ENCODE measurements around the gene EPHA4.

The EPHA4 gene

DNA sequence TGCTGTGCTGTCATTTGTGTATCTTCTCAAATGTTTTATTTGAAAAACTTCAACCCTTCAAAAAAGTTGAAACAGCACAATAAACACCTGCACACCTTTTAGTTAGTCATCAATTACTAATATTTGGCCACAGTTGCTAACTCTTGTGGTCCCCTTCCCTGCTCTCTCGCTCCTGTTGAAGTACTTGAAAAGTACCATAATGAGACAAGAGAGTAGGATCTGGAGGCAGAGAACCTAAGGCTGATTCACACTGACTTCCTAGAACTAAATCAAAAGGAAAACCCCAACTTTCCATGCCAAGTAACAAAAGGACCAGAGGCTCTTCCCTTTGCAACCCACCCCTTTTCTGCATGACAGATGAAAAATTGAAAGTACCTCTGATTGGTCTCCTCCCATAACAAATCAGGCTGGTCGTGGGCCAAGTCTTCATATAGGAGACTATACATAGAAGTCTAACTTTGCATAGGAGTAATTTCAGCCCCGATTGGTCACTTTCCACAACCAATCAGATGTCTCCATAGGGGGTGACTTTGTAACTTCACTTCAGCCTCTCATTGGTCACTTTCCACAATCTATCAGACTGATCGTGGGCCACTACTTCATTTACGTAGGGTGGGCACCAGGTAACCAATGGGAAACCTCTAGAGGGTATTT is 179.7 kb downstream of the EPHA4 start:
- no peak for DNase-seq (ENCODE audit: low spot score)

DNA sequence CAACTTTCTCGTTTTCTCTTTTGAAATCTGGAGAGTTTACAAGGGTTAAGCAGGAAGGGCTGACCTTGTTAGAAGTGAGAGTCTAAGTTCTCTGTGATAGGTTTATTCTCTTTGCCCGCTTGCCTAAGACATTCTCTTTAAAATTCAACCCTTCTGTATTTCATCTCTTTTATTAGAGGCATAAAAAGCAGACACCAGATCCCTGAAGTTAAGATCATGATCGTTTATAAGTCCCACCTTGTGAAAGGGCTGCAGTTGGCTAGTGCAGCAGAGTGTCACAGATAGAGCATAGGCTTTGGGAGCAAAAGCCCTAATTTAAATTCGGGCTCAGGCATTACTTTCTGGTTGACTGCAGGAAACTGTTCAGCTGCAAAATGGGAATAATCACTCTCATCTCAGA is 181.2 kb downstream of the EPHA4 start:
- no peak for DNase-seq (ENCODE audit: low spot score)

DNA sequence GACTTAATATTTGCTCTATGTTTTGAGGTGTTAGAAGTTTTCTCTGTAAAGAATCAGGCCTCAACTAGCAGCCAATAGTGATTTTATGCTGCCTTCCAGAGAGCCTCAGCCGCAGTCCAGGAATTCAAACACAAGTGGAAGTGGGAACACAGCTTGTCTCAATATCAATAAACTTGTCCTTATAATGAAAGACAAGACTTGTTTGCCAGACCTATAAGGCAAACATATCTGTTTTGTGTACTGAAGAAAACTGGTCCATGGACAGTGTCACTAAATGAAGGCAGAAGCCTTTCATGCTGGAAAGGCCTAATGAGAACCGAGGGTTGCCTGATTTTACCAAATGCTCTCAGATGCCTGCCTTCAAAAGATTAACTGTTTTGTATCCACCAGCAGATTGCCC is 182.2 kb downstream of the EPHA4 start:
- no peak for DNase-seq (ENCODE audit: low spot score)

DNA sequence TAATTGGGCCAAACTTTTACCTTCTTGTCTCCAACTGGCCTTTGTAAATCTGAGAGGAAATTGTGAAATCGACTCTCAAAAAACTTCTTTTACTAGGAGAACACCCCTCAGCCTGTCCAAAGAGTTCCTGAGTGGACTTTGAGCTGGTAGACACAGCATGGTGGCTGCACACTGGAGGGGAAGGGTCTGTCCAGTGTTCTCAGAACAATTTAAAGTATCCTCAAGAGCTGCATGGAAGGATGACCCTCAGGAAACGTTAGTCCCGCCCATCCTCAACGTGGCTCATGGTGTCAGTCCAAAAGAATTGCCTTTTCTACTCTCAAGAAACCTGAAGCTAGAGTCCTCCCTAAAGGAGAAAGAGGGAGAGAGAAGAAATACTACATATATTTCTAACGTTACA is 182.7 kb downstream of the EPHA4 start:
- DNase-seq (ENCODE audit: low spot score) = no peak

DNA sequence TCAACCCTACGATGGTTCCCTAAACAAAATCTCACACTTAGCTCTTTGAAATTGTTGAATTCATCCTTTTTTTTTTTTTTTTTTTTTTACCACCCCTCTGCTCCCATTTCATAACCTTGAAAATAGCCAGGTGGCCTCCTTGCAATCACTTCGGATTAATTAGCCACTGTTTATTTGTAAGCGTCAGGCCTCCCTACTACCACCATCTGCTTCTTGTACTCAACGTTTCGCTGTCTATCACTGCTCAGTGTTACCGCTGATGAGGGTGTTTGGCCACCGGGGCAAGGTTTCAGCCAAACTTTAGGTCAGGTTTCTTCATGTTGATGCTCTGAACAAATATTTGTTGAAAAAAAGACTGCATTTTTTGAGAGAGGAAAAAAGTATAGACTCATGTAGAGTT is 183.2 kb downstream of the EPHA4 start:
- peak; percentile 55 for DNase-seq (ENCODE audit: low spot score)

DNA sequence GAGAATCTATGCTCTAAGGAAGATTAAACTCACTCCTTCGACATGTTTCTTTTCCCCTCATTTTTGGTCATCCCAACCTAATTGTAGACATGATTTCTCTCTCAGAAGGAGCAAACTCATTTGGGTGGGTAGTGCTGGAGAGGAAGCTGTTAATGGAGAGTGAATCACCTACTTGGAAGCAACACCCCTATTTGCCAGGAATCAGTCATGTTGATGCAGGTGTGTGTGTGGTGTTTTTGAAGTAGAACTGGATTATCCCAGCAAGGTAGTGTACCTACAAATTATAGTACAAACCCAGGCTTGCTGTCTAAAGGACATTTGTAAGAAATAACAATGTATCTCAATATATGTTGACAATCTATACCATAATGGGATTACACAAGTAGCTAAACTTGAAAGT is 186.4 kb downstream of the EPHA4 start:
- DNase-seq (ENCODE audit: low spot score) = no peak

DNA sequence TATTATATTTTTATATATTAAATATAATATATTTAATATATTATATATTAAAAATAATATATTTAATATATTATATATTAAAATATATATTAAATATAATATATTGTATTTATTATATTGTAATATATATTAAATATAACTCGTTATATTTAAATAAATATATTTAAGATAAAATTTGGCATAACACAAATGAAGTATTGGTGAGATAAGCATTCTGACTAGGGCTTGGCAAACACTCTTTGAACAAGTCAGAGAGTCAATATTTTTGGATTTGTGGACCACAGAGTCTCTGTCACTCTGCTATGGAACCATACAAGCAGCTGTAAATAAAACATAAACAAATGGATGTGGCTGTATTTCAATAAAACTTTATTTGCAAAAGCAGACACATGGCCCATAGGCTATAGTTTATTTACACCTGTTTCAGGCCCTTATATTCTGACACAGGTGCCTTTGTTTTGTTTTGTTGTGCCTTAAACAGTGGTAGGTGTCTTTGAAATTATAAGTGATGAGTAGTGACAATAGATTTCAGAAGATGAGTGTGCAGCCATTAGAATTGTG is 190.1 kb downstream of the EPHA4 start:
- no peak for DNase-seq (ENCODE audit: low spot score)

DNA sequence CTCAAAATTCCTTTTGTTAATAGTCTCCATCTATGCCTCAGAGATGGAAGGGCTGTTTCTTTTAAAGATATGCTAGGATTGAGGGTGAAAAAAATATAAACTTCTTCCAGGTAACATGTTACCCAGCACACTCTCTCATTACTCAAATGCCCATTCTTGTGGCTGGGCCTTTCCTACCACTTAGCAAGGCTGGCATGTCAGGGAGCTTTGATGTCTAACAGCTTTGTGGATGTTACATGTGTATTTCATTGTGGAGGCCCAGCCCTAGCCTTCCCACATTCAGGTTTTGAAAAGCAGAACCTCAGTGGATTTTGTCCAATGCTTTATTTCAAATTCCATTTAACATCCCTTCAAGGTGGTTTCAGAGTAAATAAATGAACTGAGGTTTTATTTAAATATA is 191.4 kb downstream of the EPHA4 start:
- no peak for DNase-seq (ENCODE audit: low spot score)

DNA sequence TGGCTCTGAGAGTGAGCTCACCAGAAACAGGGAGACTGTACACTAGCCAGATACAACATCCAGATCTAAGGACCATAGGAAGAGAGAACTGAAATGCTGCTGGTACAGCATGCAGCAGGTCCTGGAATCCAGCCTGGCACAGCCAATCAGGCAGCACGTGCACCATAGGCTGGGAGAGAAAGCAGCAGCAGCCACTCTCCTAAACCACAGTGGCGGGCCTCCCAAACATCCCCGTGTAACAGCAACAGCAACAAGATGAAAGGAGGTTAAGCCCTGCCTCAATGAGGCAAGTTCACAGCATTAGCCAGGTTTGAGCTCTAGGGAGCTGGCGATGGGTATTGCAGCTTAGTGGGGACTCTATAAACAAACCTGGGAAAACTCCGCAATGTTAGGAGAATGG is 192.0 kb downstream of the EPHA4 start:
- no peak for DNase-seq (ENCODE audit: low spot score)

DNA sequence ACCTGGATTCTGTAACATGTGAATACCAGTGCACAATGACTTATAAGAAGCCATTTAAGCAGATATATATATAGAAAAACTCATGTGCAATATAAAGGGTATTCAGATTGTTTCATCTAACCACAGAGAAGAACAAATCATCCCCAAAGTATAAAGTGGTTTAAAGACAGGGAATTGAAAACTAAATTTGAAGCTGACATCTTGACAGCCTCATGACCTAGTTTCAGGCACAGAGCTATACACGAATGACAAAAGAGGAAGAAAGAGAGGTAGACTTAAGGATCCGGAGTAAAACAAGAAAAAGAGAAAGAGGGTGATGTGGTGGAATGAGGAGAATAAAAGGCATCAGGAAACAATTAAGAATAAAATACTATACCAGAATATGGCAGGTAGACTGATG is 194.5 kb downstream of the EPHA4 start:
- DNase-seq (ENCODE audit: low spot score) = no peak

DNA sequence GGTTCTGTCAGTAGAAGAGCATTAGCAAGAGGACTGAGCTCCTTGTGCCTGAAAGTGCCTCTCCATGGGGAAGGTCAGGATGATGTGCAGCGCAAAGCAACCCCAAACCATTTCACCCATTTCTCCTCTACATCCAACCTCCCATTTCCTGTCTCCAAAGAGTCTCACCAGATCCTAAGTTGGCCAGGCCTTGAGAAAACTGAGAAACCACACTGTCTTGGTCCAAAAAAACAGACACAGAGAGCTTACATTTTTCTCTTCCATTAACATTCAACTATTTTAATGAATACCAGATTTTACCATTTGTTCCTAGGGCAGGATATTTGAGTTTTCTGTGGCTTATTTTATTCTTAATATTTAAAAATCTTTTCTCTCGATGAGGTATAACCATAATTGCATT is 195.0 kb downstream of the EPHA4 start:
- DNase-seq (ENCODE audit: low spot score) = no peak

DNA sequence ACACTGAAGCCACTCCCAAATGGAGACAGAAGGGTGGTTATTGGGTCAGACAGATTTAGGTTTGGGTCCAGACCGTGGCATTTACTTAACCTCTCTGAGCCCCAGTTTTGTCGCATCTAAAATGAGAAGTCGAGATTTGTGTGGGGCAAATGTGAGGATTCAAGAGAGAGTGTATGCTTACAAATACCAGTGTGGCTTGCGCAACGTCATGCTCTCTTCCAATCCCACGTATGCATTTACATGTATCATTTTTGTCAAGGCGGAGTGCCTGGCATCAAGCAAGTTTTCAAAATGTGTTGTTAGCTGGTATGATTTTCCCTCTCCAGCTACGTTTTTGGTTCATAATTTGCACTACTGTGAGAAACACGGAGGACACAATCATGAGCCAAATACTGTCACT is 197.9 kb downstream of the EPHA4 start:
- DNase-seq (ENCODE audit: low spot score) = no peak

DNA sequence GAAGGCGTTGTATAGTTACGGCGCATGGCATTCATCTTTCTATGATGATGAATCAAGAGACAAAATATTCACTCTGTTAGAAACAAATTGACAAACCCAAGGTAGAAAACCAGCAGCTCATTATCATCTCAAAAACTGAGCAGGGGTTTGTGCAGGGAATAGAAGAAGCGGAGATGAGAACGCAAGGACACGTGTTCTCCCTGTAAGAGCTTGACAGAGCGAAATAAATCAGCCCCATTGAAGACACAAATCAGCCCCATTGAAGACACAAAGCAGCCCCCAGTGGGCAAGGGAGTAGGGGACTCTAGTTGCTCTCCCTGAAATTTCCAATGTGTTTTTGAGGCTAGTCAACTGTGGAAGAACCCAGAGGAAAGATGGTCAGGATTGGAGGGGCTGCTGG is 199.2 kb downstream of the EPHA4 start:
- DNase-seq (ENCODE audit: low spot score) = no peak

DNA sequence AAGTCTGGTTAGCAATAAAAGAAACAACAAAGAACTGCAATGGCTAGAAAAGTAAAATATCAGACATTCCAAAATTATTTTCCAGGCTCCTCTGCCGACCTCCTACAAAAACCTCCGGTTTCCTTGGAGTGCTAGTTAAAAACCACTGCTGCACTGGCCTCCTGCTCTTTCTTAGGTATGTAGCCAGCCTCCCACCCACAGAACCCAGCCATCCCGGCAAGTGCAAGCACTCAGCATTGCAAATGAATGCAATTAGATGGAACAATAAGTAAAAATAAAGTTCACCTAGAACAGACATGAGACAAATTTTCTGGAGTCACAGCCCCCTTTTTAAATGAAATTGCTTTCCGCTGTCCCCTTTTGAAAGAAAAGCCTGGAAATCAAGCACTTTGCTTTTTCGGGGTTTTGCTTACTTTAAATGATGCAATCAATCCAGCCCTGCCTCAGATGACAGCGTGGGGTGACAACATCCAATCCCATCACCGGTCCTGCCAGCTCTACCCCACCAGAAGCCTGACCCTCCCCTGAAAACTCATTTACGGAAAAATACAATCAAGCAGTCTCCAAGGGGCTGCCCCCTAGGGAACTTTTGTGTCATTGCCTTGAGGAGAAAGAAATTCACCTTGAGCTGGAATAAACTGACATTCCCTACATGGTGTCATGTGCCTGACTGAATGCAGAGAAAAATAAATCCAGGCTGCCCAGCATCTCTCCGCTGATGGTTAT is 199.8 kb downstream of the EPHA4 start:
- no peak for DNase-seq (ENCODE audit: low spot score)

DNA sequence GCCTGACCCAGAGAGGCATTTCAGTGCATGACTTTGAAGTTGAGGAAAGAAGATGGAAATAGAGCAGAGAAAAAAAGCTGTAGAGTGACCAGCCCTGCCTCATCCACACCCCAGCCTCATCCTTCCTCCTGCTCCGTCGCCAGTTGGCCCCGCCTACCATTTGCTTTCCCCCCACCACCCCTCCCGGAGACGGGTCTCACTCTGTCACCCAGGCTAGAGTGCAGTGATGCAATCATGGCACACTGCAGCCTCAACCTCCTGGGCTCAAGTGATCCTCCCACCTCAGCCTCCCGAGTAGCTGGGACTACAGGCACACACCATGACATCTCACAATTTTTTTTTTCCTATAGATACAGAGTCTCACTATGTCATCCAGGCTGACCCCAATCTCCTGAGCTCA is 200.8 kb downstream of the EPHA4 start:
- DNase-seq (ENCODE audit: low spot score) = no peak

DNA sequence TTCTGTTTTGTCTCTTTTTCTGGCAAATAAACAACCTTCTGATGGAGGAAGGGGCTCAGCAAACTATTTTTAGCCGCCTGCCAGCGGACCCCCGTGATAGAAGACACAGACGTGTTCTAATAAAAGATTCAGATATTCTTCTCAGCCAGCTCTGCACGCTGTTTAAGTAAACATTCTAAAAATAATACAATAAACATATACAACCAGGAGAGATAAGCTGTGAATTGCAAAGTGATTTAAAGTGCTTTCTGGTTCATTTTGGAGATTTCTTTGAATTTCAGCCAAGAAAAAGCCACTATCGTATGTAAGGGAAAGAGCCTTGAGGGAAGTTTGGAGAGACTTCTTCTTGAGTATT is 201.3 kb downstream of the EPHA4 start:
- no peak for DNase-seq (ENCODE audit: low spot score)

DNA sequence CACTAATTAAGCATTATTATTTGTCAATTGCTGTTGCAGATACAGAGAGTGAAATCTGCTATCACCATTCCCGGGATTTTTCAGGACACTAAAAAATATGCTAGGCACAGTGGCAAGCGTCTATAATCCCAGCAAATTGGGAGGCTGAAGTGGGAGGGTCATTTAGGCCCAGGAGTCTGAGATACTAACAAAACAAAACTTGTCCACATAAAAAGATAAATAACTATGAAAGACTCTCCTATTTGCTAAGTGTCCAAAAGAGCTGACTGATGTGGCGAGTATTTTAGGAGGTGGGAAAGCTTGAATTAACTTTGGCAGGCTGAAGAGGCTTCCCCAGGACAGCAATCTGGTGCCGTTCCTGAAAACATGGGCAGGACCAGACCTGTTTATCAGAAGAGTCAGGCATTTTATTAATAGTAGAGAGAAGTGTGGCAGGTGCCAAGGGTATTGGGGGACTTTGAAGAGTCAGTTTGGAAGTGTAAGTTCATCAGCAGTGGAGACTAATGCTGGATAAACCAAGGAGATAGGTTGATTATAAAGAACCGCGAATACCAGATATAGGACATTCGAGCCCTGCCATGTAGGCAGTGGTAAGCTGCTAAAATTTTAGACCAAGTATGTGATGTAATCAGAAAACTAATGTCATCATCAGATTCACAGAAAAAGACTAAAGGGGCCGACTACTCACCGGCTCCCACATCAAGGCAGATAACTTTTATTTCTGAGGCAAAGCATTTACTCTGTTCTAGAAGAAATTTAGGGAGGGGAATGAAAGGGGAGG is 201.8 kb downstream of the EPHA4 start:
- peak; percentile 17 for DNase-seq (ENCODE audit: low spot score)
